GM19238 (cell line): ENCODE measurements around the gene CLIC2.

Source experiments
- DNase-seq: peaks from one replicate; pipeline ENCODE4 v3.0.0; 2011; ENCODE audit warnings: low spot score; ENCODE audit not compliant: insufficient read length

CLIC2 gene

GRCh38 chrX:155262970-155263754 lies 71.3 kb downstream of the CLIC2 start:
- DNase-seq: no peak

GRCh38 chrX:155259752-155260151 lies 74.7 kb downstream of the CLIC2 start:
- DNase-seq: no peak

- DNase-seq: no peak
Observed at GRCh38 chrX:155251391-155251790, 83.0 kb downstream of the CLIC2 start.

- DNase-seq: no peak
Observed at GRCh38 chrX:155247497-155247896, 86.9 kb downstream of the CLIC2 start.

- no peak for DNase-seq
Observed at GRCh38 chrX:155246748-155247147, 87.7 kb downstream of the CLIC2 start.

GRCh38 chrX:155242300-155242699 lies 92.1 kb downstream of the CLIC2 start:
- DNase-seq: no peak

- no peak for DNase-seq
Observed at GRCh38 chrX:155237719-155238118, 96.7 kb downstream of the CLIC2 start.

GRCh38 chrX:155235891-155236290 lies 98.5 kb downstream of the CLIC2 start:
- DNase-seq: no peak

- DNase-seq: no peak
Observed at GRCh38 chrX:155231163-155231562, 103.3 kb downstream of the CLIC2 start.
